Activated naive CD4-positive, alpha-beta T cell treated with anti-CD3 and anti-CD28 coated beads, Interleukin-2, amount 10 ng/mL, durations not matched to agents 5 hours and 36 hours (primary cell): ENCODE measurements around the gene OR51B4. TPM values are rescaled to one million over a fixed set of nuclear protein-coding genes. Genes with fewer than 3 reads are reported as not detected.

Experiments used
- total RNA-seq, 2 experiments: library from RNA; stranded (reverse); gene quantifications; one replicate each; pipeline ENCODE4 v1.2.3, GENCODE V29; 2021

The OR51B4 gene
- total RNA-seq, result not detected

GRCh38 chr11:5301846-5302245 lies at the start of gene OR51B4:
Gene OR51B4 (minus strand): TSS chr11:5301946. CDS start chr11:5301946, 0 bp downstream.

GRCh38 chr11:5351208-5351607 lies 49.5 kb upstream of the OR51B4 start, which contains the start of gene OR51B6:
Gene OR51B6 (plus strand): TSS chr11:5351508. CDS start chr11:5351508, 0 bp downstream.

GRCh38 chr11:5343474-5344335 lies 42.0 kb upstream of the OR51B4 start, which contains the start of gene OR51B5:
Gene OR51B5 (minus strand): TSS chr11:5343524. CDS start chr11:5343524, 0 bp downstream.

GRCh38 chr11:5324197-5324596 lies 22.5 kb upstream of the OR51B4 start, which contains the start of gene OR51B2:
Gene OR51B2 (minus strand): TSS chr11:5324297. CDS start chr11:5324297, 0 bp downstream.

GRCh38 chr11:5269715-5270147 lies 32.0 kb downstream of the OR51B4 start, which contains the start of gene HBE1:
Gene HBE1 (minus strand): TSS chr11:5269945. CDS start chr11:5269890, 55 bp downstream.

GRCh38 chr11:5254646-5255413 lies 46.9 kb downstream of the OR51B4 start, which contains the start of gene HBG2:
Gene HBG2 (minus strand): TSS chr11:5254781. CDS start chr11:5254728, 53 bp downstream.

Other genes starting within 250 kb of the OR51B4 start
- gene OR52E2, start 242.3 kb downstream of the OR51B4 start, total RNA-seq, result not detected
- not detected for gene OR52E1, start 232.4 kb downstream of the OR51B4 start, total RNA-seq
- gene OR52A5, start 163.6 kb downstream of the OR51B4 start, total RNA-seq, result not detected
- not detected for gene OR52A1, start 147.2 kb downstream of the OR51B4 start, total RNA-seq
- gene OR51V1, start 101.3 kb downstream of the OR51B4 start, total RNA-seq, result not detected
- gene HBB, start 74.9 kb downstream of the OR51B4 start, total RNA-seq, result not detected
- not detected for gene HBD, start 67.5 kb downstream of the OR51B4 start, total RNA-seq
- gene HBG1, start 52.1 kb downstream of the OR51B4 start, total RNA-seq, result not detected
- gene HBG2, start 47.2 kb downstream of the OR51B4 start, total RNA-seq, result not detected
- not detected for gene HBE1, start 32.0 kb downstream of the OR51B4 start, total RNA-seq
- not detected for gene OR51B2, start 22.4 kb upstream of the OR51B4 start, total RNA-seq
- gene OR51B5, start 41.6 kb upstream of the OR51B4 start, total RNA-seq, result not detected
- gene OR51B6, start 49.6 kb upstream of the OR51B4 start, total RNA-seq, result not detected
- not detected for gene OR51M1, start 81.9 kb upstream of the OR51B4 start, total RNA-seq
- not detected for gene OR51Q1, start 120.2 kb upstream of the OR51B4 start, total RNA-seq
- not detected for gene OR51I1, start 139.6 kb upstream of the OR51B4 start, total RNA-seq
- gene OR51I2, start 147.4 kb upstream of the OR51B4 start, total RNA-seq, result not detected
- gene OR52D1, start 186.7 kb upstream of the OR51B4 start, total RNA-seq, result not detected
- gene UBQLN3, start 208.0 kb upstream of the OR51B4 start, total RNA-seq, result not detected
- gene UBQLNL, start 214.8 kb upstream of the OR51B4 start, total RNA-seq, result under 1 TPM in 1 of 2 experiments, not detected in 1; 0.20 TPM
- not detected for gene OR52H1, start 246.6 kb upstream of the OR51B4 start, total RNA-seq